HG03354 (cell line): ENCODE data around the gene MYD88.
"Not testable (repeated sequence)": the region's sequence is repeated elsewhere in the genome, so short reads cannot be mapped to it uniquely, and the experiment has no call there.

ENCODE experiments used
- ATAC-seq: cut with Tn5 transposase; IDR thresholded peaks from one replicate; pipeline ENCODE4 v1.9.1; 2021; ENCODE audit warnings: mild to moderate bottlenecking; ENCODE audit not compliant: unreplicated experiment, poor library complexity, severe bottlenecking

MYD88 gene

GRCh38 chr3:38124324-38125122 lies 13.9 kb upstream of the MYD88 start:
- ATAC-seq: no peak

- no peak for ATAC-seq
These were observed 12.9 kb upstream of the MYD88 start for GRCh38 chr3:38125305-38126120.

DNA sequence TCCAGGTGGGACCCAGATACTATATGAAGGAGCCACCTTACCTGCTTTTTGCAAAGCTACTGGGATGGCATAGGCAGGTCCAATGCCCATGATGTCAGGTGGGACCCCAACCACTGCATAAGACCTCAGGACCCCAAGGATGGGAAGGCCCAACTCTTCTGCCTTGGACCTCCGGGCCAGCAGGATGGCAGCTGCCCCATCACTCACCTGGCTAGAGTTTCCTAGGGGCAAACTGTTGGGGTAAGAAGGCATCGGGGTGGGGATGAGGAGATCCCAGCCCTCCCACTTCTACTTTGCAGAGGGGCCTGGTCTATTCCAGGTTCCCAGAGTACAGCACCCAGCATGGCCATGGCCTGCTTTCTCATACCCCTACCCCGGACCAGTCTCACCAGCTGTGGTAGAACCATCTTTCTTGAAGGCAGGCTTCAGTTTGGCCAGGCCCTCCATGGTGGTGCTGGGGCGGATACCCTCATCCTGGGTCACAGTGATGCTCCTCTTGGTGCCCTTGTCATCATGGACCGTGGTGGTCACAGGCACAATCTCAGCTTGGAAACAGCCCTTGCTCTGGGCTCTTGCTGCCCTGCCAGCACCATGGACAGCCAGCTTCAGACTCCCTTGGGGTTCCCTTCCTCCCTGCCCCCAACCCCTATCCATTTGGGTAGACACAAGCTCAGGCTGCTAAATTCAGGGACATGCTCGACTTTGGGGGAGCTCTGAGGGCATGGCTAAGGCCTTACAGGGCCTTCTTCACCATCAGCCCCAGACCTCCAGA lies 12.2 kb upstream of the MYD88 start:
- no peak for ATAC-seq

GRCh38 chr3:38127611-38128302 lies 10.7 kb upstream of the MYD88 start:
- no peak for ATAC-seq

- no peak for ATAC-seq
These were observed 10.2 kb upstream of the MYD88 start for GRCh38 chr3:38128303-38128655.

DNA sequence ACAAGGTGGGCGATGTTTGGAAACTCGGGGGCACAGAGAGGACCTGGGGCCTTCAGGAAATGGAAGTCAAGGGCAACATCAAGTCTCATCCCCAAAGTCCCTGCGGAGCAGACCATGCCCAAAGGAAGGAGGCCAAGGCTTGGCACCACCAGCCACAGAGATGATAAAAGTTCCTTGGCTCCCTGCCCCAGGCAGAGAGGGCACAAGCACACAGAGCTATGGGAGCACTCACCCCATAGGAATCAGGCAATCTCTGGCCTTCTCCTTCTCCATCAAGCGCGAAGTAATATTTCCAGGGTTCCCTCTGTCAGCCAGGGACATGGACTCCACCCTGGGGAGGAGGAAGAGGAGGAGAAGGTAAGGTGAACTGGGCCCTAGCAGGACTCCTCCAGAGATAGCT lies 9.4 kb upstream of the MYD88 start:
- no peak for ATAC-seq

- ATAC-seq: no peak
These were observed 7.8 kb upstream of the MYD88 start for GRCh38 chr3:38130631-38131065.

GRCh38 chr3:38131621-38132369 lies 6.7 kb upstream of the MYD88 start:
- ATAC-seq: no peak

DNA sequence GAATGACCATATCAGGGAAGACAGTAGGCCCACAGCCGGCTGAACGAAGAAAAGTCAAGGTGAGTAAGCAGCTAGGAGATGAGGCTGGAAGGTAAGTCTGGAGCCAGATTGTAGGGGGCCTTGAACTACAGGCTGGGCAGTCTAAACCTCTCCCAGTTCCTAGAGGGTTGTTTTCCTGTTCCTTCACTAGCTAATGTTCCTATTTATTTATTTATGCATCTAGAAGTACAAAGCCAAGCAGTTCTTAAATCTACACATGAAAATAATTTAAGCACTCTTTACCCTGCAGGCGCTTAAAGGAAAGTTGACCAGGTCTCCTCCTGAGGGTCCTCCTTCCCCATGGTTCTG lies 5.3 kb upstream of the MYD88 start:
- ATAC-seq: no peak

DNA sequence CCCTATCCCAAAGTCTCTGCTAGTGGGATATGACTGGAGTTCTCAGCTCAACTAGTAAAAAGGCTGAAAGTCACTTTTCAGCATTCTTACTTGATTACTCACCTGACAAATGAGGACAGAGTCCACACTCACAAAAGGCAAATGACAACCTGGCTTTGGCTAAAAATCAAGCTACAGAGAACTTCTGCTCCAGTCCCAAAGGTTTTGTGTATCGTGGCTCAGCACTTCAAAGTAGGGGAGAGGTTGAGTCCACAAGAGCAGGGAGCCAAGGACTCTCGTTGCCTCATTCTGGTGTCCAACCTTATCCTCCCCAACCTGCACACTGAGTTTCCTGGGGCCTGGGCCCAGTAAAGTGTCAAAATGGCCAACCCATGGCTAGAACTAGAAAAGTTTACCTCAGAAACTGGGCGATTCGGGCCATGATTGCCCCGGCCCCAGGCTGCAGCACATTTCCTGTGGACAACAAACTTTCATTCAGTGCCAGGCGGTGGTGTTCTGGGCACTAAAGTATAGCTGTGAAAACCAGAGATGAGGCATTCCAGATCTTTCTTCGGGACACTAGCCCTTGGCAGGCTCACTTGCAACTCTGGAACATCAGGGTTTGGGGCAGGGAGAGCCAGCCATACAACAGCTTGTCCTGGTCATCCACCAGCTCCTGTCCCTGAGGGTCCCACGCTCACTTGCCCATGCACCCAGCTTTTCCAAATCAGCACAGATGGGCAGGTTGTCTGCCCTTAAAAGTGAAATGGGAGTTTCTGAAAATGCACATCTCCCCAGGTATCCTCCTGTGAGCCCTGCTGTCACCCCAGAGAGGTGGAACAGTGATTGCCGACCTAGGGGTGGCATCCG lies 4.7 kb upstream of the MYD88 start:
- ATAC-seq: no peak

- not testable (repeated sequence) for ATAC-seq
These were observed 3.8 kb upstream of the MYD88 start for GRCh38 chr3:38134517-38135143.

DNA sequence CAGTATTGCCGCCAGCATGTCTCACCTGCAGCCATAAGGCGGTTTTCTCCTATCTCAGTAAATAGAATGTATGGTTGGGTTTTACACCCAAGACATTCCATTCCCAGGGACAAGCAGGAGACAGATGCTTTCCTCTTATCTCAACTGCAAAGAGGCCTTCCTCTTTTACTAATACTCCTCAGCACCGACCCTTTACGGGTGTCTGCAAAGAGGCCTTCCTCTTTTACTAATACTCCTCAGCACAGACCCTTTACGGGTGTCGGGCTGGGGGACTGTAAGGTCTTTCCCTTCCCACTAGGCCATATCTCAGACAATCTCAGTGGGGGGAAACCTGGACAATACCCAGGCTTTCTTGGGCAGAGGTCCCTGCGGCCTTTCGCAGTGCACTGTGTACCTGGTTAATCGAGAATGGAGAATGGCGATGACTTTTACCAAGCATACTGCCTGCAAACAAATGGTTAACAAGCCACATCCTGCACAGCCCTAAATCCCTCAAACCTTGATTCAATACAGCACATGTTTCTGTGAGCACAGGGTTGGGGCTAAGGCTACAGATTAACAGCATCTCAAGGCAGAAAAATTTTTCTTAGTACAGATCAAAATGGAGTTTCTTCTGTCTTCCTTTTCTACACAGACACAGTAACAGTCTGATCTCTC lies 2.7 kb upstream of the MYD88 start:
- not testable (repeated sequence) for ATAC-seq

GRCh38 chr3:38136393-38136776 lies 2.1 kb upstream of the MYD88 start:
- no peak for ATAC-seq

GRCh38 chr3:38136777-38137614 lies 1.5 kb upstream of the MYD88 start, which contains the start of gene ACAA1:
TSS of gene ACAA1 (minus strand) at chr3:38137127. CDS start at chr3:38137035, 92 bp downstream.
- ATAC-seq: peak; percentile 85

DNA sequence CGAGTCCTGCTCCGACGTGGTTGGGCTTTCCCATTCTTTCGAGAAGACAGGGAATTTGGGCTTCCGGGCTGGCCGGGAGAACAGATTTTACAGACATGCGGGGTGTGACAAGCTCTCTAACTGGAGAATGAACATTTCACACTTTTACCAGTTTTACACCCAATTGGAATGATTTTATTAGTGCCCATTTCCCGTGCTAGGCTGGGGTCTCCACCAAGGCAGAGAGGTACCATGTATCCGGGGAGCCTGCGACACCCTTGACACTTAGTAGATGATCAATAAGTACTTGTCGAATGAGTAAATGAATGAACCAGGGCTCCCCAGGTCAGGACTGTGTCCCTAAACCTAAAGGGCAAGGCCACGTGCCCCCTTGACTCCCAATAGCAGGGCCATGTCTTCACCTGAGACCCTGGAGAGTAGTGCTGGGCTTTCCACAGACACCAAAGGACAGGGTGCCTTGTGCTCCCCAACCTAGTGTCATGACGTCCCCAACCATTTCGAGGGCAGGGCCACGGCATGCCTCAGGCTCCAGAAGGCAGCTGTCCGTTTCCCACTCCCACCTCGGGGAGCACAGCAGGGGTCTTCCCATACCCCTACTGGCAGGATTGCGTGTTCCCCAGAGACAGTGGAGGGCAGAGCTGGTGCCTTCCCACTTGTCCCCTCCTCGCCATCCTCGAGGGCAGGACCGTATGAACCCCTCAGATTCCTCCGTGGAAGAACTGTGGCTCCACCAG lies 679 bp upstream of the MYD88 start:
- no peak for ATAC-seq

GRCh38 chr3:38139191-38139590 lies 730 bp downstream of the MYD88 start:
- no peak for ATAC-seq
